A549 treated with AZD9567 at 1 μM for 4 hours (cell line): ENCODE data around the gene OR6C68. TPM values are rescaled to one million over a fixed set of nuclear protein-coding genes. Genes with fewer than 3 reads are reported as not detected.

Experiments
- total RNA-seq: library from RNA; stranded (reverse); fragments of 200-300 nt; extraction: Qiagen RNA extraction; gene quantifications from 5 replicates; pipeline ENCODE4 v1.2.3, GENCODE V29; 2022; ENCODE audit not compliant: insufficient read depth

Gene OR6C68
- not detected in 5 replicates for total RNA-seq

GRCh38 chr12:55492078-55492477, at the start of gene OR6C68:
TSS of gene OR6C68 (plus strand) at chr12:55492378. CDS start at chr12:55492378, 0 bp downstream.

GRCh38 chr12:55443776-55444175, 48.4 kb upstream of the OR6C68 start, which contains the start of gene OR6C2:
TSS of gene OR6C2 (plus strand) at chr12:55444076. CDS start at chr12:55452214, 8,138 bp downstream.

GRCh38 chr12:55470088-55470829, 21.9 kb upstream of the OR6C68 start, which contains the start of gene OR6C70:
TSS of gene OR6C70 (minus strand) at chr12:55470138. CDS start at chr12:55470138, 0 bp downstream.

Other genes starting within 250 kb of the OR6C68 start
- not detected in 5 replicates for gene OR6C74, start 247.8 kb upstream of the OR6C68 start, total RNA-seq
- not detected in 5 replicates for gene OR6C6, start 195.8 kb upstream of the OR6C68 start, total RNA-seq
- gene OR6C1, start 178.0 kb upstream of the OR6C68 start, total RNA-seq: not detected in 5 replicates
- not detected in 5 replicates for gene OR6C3, start 161.6 kb upstream of the OR6C68 start, total RNA-seq
- gene OR6C75, start 129.4 kb upstream of the OR6C68 start, total RNA-seq: not detected in 5 replicates
- gene OR6C65, start 91.8 kb upstream of the OR6C68 start, total RNA-seq: not detected in 5 replicates
- gene OR6C76, start 66.1 kb upstream of the OR6C68 start, total RNA-seq: not detected in 5 replicates
- not detected in 5 replicates for gene OR6C2, start 48.3 kb upstream of the OR6C68 start, total RNA-seq
- not detected in 5 replicates for gene OR6C70, start 22.2 kb upstream of the OR6C68 start, total RNA-seq
- not detected in 5 replicates for gene OR6C4, start 57.2 kb downstream of the OR6C68 start, total RNA-seq
- not detected in 5 replicates for gene OR2AP1, start 80.1 kb downstream of the OR6C68 start, total RNA-seq
- not detected in 5 replicates for gene OR10P1, start 144.5 kb downstream of the OR6C68 start, total RNA-seq
- 1.2 to 2.1 TPM (median 1.5 TPM) in 4 of 5 replicates, not detected in the other for gene ITGA7, start 215.5 kb downstream of the OR6C68 start, total RNA-seq
- gene BLOC1S1, start 223.7 kb downstream of the OR6C68 start, total RNA-seq: 142 to 155 TPM (median 144 TPM) in 5 replicates
- gene RDH5, start 228.0 kb downstream of the OR6C68 start, total RNA-seq: 2.0 to 2.7 TPM (median 2.5 TPM) in 4 of 5 replicates, not detected in the other
- gene CD63, start 236.6 kb downstream of the OR6C68 start, total RNA-seq: 645 to 708 TPM (median 655 TPM) in 5 replicates